ENCODE data around the gene RNGTT. TPM values are rescaled to one million over a fixed set of nuclear protein-coding genes. Genes with fewer than 3 reads are reported as not detected.
A peak's percentile ranks its signal among the peaks of the same experiment; 100 is the strongest.
"Not testable (repeated sequence)": the region's sequence is repeated elsewhere in the genome, so short reads cannot be mapped to it uniquely, and the experiment has no call there.

The RNGTT gene
- total RNA-seq, 6 experiments from 2014 or later: 16.0 to 17.4 (median 16.8) TPM

- H3K4me3 Mint-ChIP-seq: no peak overlapping the region
- no peaks in the 10 kb centered on the region for H3K9me3 Mint-ChIP-seq
- TF ChIP-seq CTCF (IDR thresholded peaks at IDR 0.05): no peak
- H3K27me3 Mint-ChIP-seq (ENCODE audit: insufficient read depth): peaks cover 7% of the 10 kb centered on the region
- DNase-seq: no peak
- no peaks in the 10 kb centered on the region for H3K4me1 Mint-ChIP-seq (ENCODE audit: low read depth)
- no peaks in the 10 kb centered on the region for H3K36me3 Mint-ChIP-seq (ENCODE audit: low read depth)
- no peak overlapping the region for H3K27ac Mint-ChIP-seq
Measured at GRCh38 chr6:88989215-88989614, 25.8 kb upstream of the RNGTT start.

GRCh38 chr6:88987922-88988321, 24.5 kb upstream of the RNGTT start:
- DNase-seq: no peak
- no peak overlapping the region for H3K4me3 Mint-ChIP-seq
- no peaks in the 10 kb centered on the region for H3K4me1 Mint-ChIP-seq (ENCODE audit: low read depth)
- peaks cover 7% of the 10 kb centered on the region for H3K27me3 Mint-ChIP-seq (ENCODE audit: insufficient read depth)
- H3K9me3 Mint-ChIP-seq: no peaks in the 10 kb centered on the region
- H3K27ac Mint-ChIP-seq: no peak overlapping the region
- no peak for TF ChIP-seq CTCF (IDR thresholded peaks at IDR 0.05)
- no peaks in the 10 kb centered on the region for H3K36me3 Mint-ChIP-seq (ENCODE audit: low read depth)

GRCh38 chr6:88985901-88986300, 22.5 kb upstream of the RNGTT start:
- Mint-ChIP-seq H3K9me3 (no peaks in the 10 kb centered on the region), H3K36me3 (ENCODE audit: low read depth) (no peaks in the 10 kb centered on the region), H3K27ac (no peak overlapping the region), H3K27me3 (ENCODE audit: insufficient read depth) (peaks cover 7% of the 10 kb centered on the region), H3K4me3 (no peak overlapping the region), H3K4me1 (ENCODE audit: low read depth) (no peaks in the 10 kb centered on the region)
- no peak for DNase-seq
- no peak for TF ChIP-seq CTCF (IDR thresholded peaks at IDR 0.05)

GRCh38 chr6:88984606-88985005, 21.2 kb upstream of the RNGTT start:
- no peak for DNase-seq
- no peak overlapping the region for H3K27ac Mint-ChIP-seq
- H3K36me3 Mint-ChIP-seq (ENCODE audit: low read depth): no peaks in the 10 kb centered on the region
- no peaks in the 10 kb centered on the region for H3K4me1 Mint-ChIP-seq (ENCODE audit: low read depth)
- no peaks in the 10 kb centered on the region for H3K9me3 Mint-ChIP-seq
- no peak for TF ChIP-seq CTCF (IDR thresholded peaks at IDR 0.05)
- H3K27me3 Mint-ChIP-seq (ENCODE audit: insufficient read depth): peaks cover 11% of the 10 kb centered on the region
- no peak overlapping the region for H3K4me3 Mint-ChIP-seq

- Mint-ChIP-seq H3K9me3 (no peaks in the 10 kb centered on the region), H3K27me3 (ENCODE audit: insufficient read depth) (peaks cover 11% of the 10 kb centered on the region), H3K4me1 (ENCODE audit: low read depth) (no peaks in the 10 kb centered on the region), H3K27ac (no peak overlapping the region), H3K36me3 (ENCODE audit: low read depth) (no peaks in the 10 kb centered on the region), H3K4me3 (no peak overlapping the region)
- no peak for TF ChIP-seq CTCF (IDR thresholded peaks at IDR 0.05)
- no peak for DNase-seq
Measured at GRCh38 chr6:88984152-88984551, 20.7 kb upstream of the RNGTT start.

- peak; percentile 68 for TF ChIP-seq CTCF (IDR thresholded peaks at IDR 0.05)
- Mint-ChIP-seq H3K4me3 (no peak overlapping the region), H3K9me3 (no peaks in the 10 kb centered on the region), H3K36me3 (ENCODE audit: low read depth) (no peaks in the 10 kb centered on the region), H3K4me1 (ENCODE audit: low read depth) (no peaks in the 10 kb centered on the region), H3K27me3 (ENCODE audit: insufficient read depth) (peaks cover 11% of the 10 kb centered on the region), H3K27ac (no peak overlapping the region)
- DNase-seq: peak; percentile 21
Measured at GRCh38 chr6:88983532-88983931, 20.1 kb upstream of the RNGTT start.

- not testable (repeated sequence) for DNase-seq; H3K4me1 Mint-ChIP-seq (ENCODE audit: low read depth); H3K36me3 Mint-ChIP-seq (ENCODE audit: low read depth); H3K27ac Mint-ChIP-seq; H3K4me3 Mint-ChIP-seq; H3K9me3 Mint-ChIP-seq; H3K27me3 Mint-ChIP-seq (ENCODE audit: insufficient read depth)
Measured at GRCh38 chr6:88983129-88983528, 19.7 kb upstream of the RNGTT start.

All from HFFc6 (cell line).